Vagina (tissue), 2 donors: ENCODE results near the gene BICDL2. TPM values are rescaled to one million over a fixed set of nuclear protein-coding genes. Genes with fewer than 3 reads are reported as not detected.

Source experiments
- DNase-seq, 2 donors: peaks; one replicate each; pipeline ENCODE4 v3.0.0-alpha.2; 2017; ENCODE audit errors: extremely low spot score in 2 of 2
- H3K27ac ChIP-seq: fragments of 200-600 bp; sonication (generic); one replicate; pipeline ENCODE4 v1.5.1; 2019
- H3K27me3 ChIP-seq: fragments of 200-600 bp; sonication (generic); one replicate; pipeline ENCODE4 v1.5.1; 2019
- H3K36me3 ChIP-seq, 2 donors: fragments of 200-600 bp; sonication (generic); one replicate each; pipeline ENCODE4 v1.5.1; 2017 to 2019
- H3K4me1 ChIP-seq: fragments of 200-600 bp; sonication (generic); one replicate; pipeline ENCODE4 v1.5.1; 2019
- H3K4me3 ChIP-seq, 2 donors: fragments of 200-600 bp; sonication (generic); 1 replicate in 1 of 2; 2 replicates in 1 of 2; pipeline ENCODE4 v1.5.1; 2016 to 2019
- H3K9me3 ChIP-seq: fragments of 200-600 bp; sonication (generic); one replicate; pipeline ENCODE4 v1.5.1; 2019
- POLR2A ChIP-seq, 2 donors: fragments of 450-650 bp; IDR thresholded peaks; one replicate each; pipeline ENCODE4 v1.6.1; 2017; ENCODE audit warnings: antibody characterized with exemption in 2 of 2, mild to moderate bottlenecking in 2 of 2, moderate library complexity in 2 of 2
- POLR2AphosphoS5 ChIP-seq, 2 donors: sonication (generic); formaldehyde crosslinking; IDR thresholded peaks; one replicate each; pipeline ENCODE4 v1.9.0; 2017; ENCODE audit warnings: antibody characterized with exemption in 2 of 2, mild to moderate bottlenecking in 2 of 2, low read depth in 1 of 2; ENCODE audit not compliant: insufficient read depth in 1 of 2
- intact Hi-C: fragments of 100-400 bp; cut with DNase I; formaldehyde crosslinking; loops from one replicate; pipeline ENCODE4 v1.15.1; 2023
- total RNA-seq: library from RNA; depleted of rRNA; stranded (reverse); fragments of >200 nt; gene quantifications from one replicate; pipeline ENCODE4 v1.2.3, GENCODE V29; 2016
- TF ChIP-seq, protein P1 (sequence below), 3 experiments: fragments of 450-650 bp in 2 of 3; fragments of 200-600 bp in 1 of 3; sonication (generic) in 1 of 3; IDR thresholded peaks; one replicate each; pipeline ENCODE4 v1.5.1; 2017 to 2019; ENCODE audit warnings: antibody characterized with exemption in 3 of 3, mild to moderate bottlenecking in 2 of 3, moderate library complexity in 2 of 3

Gene BICDL2
- total RNA-seq, 1 donor from 2014 or later = 52.5 TPM

DNA sequence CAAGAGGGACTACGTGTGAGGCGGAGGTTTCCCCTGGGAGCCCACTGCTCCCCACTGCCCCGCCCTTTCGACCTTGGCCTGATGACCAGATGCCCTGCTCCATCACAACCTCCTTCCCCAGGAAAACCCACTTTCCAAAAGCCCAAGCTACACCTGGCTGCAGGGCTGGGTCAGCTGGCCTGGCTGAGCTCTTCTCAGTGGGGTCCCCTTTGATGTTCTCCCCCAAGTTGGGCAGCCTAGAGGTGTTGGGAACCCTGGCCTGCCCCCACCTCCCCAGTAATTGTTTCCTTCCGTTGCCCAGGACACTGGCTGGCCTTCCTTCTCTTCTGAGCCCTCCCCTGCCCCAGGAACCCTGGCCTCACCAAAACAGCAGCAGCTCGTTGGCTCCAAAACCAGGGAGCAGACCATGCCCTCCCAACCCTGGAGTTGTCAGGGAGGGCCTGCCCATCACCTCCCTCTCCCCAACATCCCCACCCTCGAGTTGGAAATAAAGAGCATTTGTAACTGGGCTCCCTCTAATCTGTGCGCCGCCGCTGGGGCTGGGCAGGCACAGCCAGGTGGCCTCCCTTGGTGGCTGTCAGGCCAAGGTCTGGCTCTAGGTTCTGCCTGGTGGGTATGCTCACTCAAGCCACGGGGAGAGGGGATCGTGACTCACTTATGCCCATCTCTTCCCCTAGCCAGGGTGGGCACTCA is 22.6 kb downstream of the BICDL2 start:
- Histone ChIP-seq H3K4me1 (no peaks in the 10 kb centered on the region), H3K36me3 (no peaks in the 10 kb centered on the region), H3K27ac (no peak overlapping the region), H3K4me3 (no peak overlapping the region), H3K9me3 (no peaks in the 10 kb centered on the region), H3K27me3 (peaks cover 16% of the 10 kb centered on the region)
- no peak for DNase-seq
- TF ChIP-seq, protein P1, sequence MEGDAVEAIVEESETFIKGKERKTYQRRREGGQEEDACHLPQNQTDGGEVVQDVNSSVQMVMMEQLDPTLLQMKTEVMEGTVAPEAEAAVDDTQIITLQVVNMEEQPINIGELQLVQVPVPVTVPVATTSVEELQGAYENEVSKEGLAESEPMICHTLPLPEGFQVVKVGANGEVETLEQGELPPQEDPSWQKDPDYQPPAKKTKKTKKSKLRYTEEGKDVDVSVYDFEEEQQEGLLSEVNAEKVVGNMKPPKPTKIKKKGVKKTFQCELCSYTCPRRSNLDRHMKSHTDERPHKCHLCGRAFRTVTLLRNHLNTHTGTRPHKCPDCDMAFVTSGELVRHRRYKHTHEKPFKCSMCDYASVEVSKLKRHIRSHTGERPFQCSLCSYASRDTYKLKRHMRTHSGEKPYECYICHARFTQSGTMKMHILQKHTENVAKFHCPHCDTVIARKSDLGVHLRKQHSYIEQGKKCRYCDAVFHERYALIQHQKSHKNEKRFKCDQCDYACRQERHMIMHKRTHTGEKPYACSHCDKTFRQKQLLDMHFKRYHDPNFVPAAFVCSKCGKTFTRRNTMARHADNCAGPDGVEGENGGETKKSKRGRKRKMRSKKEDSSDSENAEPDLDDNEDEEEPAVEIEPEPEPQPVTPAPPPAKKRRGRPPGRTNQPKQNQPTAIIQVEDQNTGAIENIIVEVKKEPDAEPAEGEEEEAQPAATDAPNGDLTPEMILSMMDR (IDR thresholded peaks at IDR 0.05) = no peak
- no peak for TF ChIP-seq POLR2AphosphoS5 (IDR thresholded peaks at IDR 0.05; ENCODE audit: insufficient read depth in 1 of 2, low read depth in 1 of 2)
- no peak for TF ChIP-seq POLR2A (IDR thresholded peaks at IDR 0.05)
- intact Hi-C loops = no loop called here

DNA sequence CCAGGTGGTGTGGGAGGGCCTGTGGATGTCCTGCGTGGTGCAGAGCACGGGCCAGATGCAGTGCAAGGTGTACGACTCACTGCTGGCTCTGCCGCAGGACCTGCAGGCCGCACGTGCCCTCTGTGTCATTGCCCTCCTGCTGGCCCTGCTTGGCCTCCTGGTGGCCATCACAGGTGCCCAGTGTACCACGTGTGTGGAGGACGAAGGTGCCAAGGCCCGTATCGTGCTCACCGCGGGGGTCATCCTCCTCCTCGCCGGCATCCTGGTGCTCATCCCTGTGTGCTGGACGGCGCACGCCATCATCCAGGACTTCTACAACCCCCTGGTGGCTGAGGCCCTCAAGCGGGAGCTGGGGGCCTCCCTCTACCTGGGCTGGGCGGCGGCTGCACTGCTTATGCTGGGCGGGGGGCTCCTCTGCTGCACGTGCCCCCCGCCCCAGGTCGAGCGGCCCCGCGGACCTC is 23.2 kb downstream of the BICDL2 start:
- Histone ChIP-seq H3K27ac (no peak overlapping the region), H3K36me3 (no peaks in the 10 kb centered on the region), H3K4me1 (no peaks in the 10 kb centered on the region), H3K27me3 (peaks cover 16% of the 10 kb centered on the region), H3K9me3 (no peaks in the 10 kb centered on the region), H3K4me3 (no peak overlapping the region)
- intact Hi-C loops = no loop called here
- no peak for DNase-seq
- TF ChIP-seq, protein P1 (IDR thresholded peaks at IDR 0.05) = no peak
- no peak for TF ChIP-seq POLR2AphosphoS5 (IDR thresholded peaks at IDR 0.05; ENCODE audit: insufficient read depth in 1 of 2, low read depth in 1 of 2)
- no peak for TF ChIP-seq POLR2A (IDR thresholded peaks at IDR 0.05)

DNA sequence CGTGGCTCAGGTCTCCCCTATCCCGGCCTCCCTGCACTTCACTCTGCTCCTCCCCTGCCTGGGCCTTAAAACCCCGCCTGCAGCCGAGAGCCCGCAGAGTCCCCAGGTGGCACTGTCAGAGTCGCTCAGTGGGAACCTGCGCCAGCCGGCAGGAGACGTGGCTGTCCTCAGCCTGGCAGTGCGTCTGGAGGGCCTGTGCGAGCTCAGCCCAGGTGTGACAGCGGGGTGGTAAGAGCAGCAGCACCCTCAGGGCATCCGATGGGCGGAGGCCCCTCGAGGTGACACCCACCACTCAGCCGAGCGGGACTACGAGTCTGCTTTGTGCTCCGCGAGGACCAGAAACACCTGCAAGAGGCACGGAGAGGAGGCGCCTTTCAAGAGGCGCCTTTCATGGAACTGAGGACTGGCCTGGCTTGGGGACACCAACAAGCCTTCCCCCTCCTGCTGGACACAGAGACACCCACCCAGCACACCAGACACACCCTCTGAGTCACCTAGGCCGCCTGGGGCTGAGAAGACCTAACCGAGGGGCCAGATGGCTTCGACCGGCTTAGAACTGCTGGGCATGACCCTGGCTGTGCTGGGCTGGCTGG is 23.8 kb downstream of the BICDL2 start, which contains the start of gene CLDN9:
Gene CLDN9, plus strand, starts transcription at position 96 of the 593 bp plus-strand sequence. Its CDS starts 440 bp downstream, at position 536.
- Histone ChIP-seq H3K27ac (no peak within 1 kb of the TSS), H3K36me3 (no peaks in the 10 kb centered on the region), H3K4me3 (no peak within 1 kb of the TSS), H3K27me3 (peaks cover 16% of the 10 kb centered on the region), H3K4me1 (peaks cover 3% of the 10 kb centered on the region), H3K9me3 (no peaks in the 10 kb centered on the region)
- TF ChIP-seq, protein P1 (IDR thresholded peaks at IDR 0.05) = no peak
- TF ChIP-seq POLR2A (IDR thresholded peaks at IDR 0.05) (no peak), POLR2AphosphoS5 (IDR thresholded peaks at IDR 0.05; ENCODE audit: insufficient read depth in 1 of 2, low read depth in 1 of 2) (no peak)
- intact Hi-C loops = no loop called here
- no peak for DNase-seq

- Histone ChIP-seq H3K36me3 (no peaks in the 10 kb centered on the region), H3K4me3 (no peak overlapping the region), H3K9me3 (no peaks in the 10 kb centered on the region), H3K27me3 (peaks cover 11% of the 10 kb centered on the region), H3K4me1 (peaks cover 3% of the 10 kb centered on the region), H3K27ac (no peak overlapping the region)
- TF ChIP-seq POLR2AphosphoS5 (IDR thresholded peaks at IDR 0.05; ENCODE audit: insufficient read depth in 1 of 2, low read depth in 1 of 2) = no peak
- TF ChIP-seq, protein P1 (IDR thresholded peaks at IDR 0.05) = no peak
- no peak for TF ChIP-seq POLR2A (IDR thresholded peaks at IDR 0.05)
- intact Hi-C loops = no loop called here
- no peak for DNase-seq
Observed at GRCh38 chr16:3012246-3012645, 24.5 kb downstream of the BICDL2 start.

- Histone ChIP-seq H3K27ac (no peak overlapping the region), H3K36me3 (no peaks in the 10 kb centered on the region), H3K9me3 (no peaks in the 10 kb centered on the region), H3K27me3 (peaks cover 11% of the 10 kb centered on the region), H3K4me3 (no peak overlapping the region), H3K4me1 (peaks cover 3% of the 10 kb centered on the region)
- TF ChIP-seq, protein P1 (IDR thresholded peaks at IDR 0.05) = no peak
- TF ChIP-seq POLR2AphosphoS5 (IDR thresholded peaks at IDR 0.05; ENCODE audit: insufficient read depth in 1 of 2, low read depth in 1 of 2) (no peak), POLR2A (IDR thresholded peaks at IDR 0.05) (no peak)
- DNase-seq = no peak
- intact Hi-C loops = no loop called here
Observed at GRCh38 chr16:3010510-3010909, 26.2 kb downstream of the BICDL2 start.
